ENCODE data around the gene TMEM176A.
"Not testable (repeated sequence)": the region's sequence is repeated elsewhere in the genome, so short reads cannot be mapped to it uniquely, and the experiment has no call there.

TMEM176A gene

GRCh38 chr7:150799741-150800580, 608 bp upstream of the TMEM176A start, which contains the start of gene TMEM176B:
TSS of gene TMEM176B (minus strand) at chr7:150800364. CDS start at chr7:150796569, 3,795 bp downstream.
- Mint-ChIP-seq H3K36me3 (ENCODE audit: low read depth) (no peaks in the 10 kb centered on the region), H3K27ac (no peak within 1 kb of the TSS), H3K4me3 (peak within 1 kb of the TSS; percentile 55), H3K4me1 (ENCODE audit: low read depth) (peaks cover 6% of the 10 kb centered on the region), H3K9me3 (no peaks in the 10 kb centered on the region), H3K27me3 (peaks cover 78% of the 10 kb centered on the region)
- DNase-seq: no peak

- Mint-ChIP-seq H3K4me1 (ENCODE audit: low read depth) (peaks cover 6% of the 10 kb centered on the region), H3K4me3 (peak overlapping the region; percentile 55), H3K36me3 (ENCODE audit: low read depth) (no peaks in the 10 kb centered on the region), H3K9me3 (peaks cover 8% of the 10 kb centered on the region), H3K27ac (no peak overlapping the region), H3K27me3 (peaks cover 80% of the 10 kb centered on the region)
- DNase-seq: no peak
These were observed 825 bp downstream of the TMEM176A start for GRCh38 chr7:150801242-150801945.

DNA sequence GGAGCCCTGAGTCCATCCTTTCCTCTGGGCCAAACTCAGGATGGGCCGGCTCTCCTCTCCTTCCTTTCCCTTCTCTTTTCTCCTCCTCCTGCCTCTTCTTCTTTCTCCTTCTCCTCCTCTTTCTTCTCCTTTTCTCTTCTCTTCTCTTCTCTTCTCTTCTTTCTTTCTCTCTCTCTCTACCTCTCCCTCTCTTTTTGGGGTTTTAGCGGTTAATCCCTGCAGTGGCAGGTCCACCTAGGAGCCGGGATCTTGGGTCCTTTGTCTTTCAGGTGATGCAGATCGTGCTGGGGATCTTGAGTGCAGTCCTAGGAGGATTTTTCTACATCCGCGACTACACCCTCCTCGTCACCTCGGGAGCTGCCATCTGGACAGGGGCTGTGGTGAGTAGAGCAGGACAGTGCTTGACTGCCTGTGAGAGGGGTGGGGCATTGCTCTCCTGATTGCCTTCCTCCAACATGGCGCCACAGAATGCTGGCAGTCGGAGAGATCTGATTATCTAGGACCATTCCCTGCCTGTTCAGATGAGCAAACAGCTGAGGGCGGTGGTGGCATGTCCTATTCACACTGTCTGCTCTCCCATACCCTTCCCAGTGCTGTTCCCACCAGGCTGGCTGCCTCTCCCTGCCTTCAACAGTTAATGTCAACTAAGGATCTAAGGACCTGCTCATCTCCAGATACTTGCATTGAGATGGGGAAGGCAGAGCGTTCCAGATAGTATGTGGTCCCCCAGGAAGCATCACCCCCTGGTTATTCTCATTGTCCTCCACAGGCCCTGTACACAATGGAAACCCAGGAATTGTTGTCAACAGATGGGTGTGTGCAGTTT, 1.6 kb downstream of the TMEM176A start:
- Mint-ChIP-seq H3K4me3 (no peak overlapping the region), H3K27ac (no peak overlapping the region), H3K27me3 (peaks cover 83% of the 10 kb centered on the region), H3K36me3 (ENCODE audit: low read depth) (no peaks in the 10 kb centered on the region), H3K9me3 (peaks cover 14% of the 10 kb centered on the region), H3K4me1 (ENCODE audit: low read depth) (peaks cover 6% of the 10 kb centered on the region)
- DNase-seq: no peak

- Mint-ChIP-seq H3K4me1 (ENCODE audit: low read depth) (peaks cover 6% of the 10 kb centered on the region), H3K36me3 (ENCODE audit: low read depth) (no peaks in the 10 kb centered on the region), H3K27ac (no peak overlapping the region), H3K4me3 (no peak overlapping the region), H3K9me3 (peaks cover 14% of the 10 kb centered on the region), H3K27me3 (peaks cover 85% of the 10 kb centered on the region)
- no peak for DNase-seq
These were observed 2.7 kb downstream of the TMEM176A start for GRCh38 chr7:150803161-150803860.

DNA sequence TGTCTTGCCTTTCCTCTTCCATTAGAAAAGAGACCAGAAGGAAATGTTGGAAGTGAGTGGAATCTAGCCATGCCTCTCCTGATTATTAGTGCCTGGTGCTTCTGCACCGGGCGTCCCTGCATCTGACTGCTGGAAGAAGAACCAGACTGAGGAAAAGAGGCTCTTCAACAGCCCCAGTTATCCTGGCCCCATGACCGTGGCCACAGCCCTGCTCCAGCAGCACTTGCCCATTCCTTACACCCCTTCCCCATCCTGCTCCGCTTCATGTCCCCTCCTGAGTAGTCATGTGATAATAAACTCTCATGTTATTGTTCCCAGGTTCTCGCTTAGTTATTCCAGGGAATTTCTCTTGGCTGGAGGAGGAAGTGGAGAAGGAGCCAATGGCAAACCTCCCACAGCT, 4.2 kb downstream of the TMEM176A start:
- no peak overlapping the region for H3K4me3 Mint-ChIP-seq

DNA sequence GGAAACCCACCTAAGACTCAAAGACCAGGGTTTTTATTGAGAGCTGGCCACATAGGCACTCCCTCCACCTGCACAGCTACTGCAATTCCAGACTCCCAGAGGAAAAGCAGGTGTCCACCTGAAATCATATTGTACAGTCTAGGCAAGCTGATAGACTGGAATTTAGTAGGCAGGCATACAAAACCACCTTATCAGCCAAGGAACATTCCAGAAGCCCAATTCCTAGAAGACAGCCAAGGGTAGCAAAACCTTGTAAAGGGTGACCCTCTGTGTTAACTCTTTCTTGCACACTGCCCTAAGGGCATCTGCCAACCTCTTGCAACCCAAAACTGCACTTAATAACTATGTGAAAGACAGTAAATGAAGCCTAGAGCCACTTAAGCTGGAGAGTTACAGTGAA, 5.3 kb downstream of the TMEM176A start:
- H3K4me3 Mint-ChIP-seq: no peak overlapping the region
- H3K27ac Mint-ChIP-seq: no peak overlapping the region
- no peaks in the 10 kb centered on the region for H3K36me3 Mint-ChIP-seq (ENCODE audit: low read depth)
- H3K27me3 Mint-ChIP-seq: peaks cover 84% of the 10 kb centered on the region
- H3K9me3 Mint-ChIP-seq: peaks cover 14% of the 10 kb centered on the region
- peaks cover 4% of the 10 kb centered on the region for H3K4me1 Mint-ChIP-seq (ENCODE audit: low read depth)
- DNase-seq: no peak

More for the DNA sequence above, 4.2 kb downstream of the TMEM176A start:
- peaks cover 4% of the 10 kb centered on the region for H3K4me1 Mint-ChIP-seq (ENCODE audit: low read depth)
- no peak overlapping the region for H3K27ac Mint-ChIP-seq
- no peak for DNase-seq
- H3K36me3 Mint-ChIP-seq (ENCODE audit: low read depth): no peaks in the 10 kb centered on the region
- peaks cover 14% of the 10 kb centered on the region for H3K9me3 Mint-ChIP-seq
- H3K27me3 Mint-ChIP-seq: peaks cover 80% of the 10 kb centered on the region

DNA sequence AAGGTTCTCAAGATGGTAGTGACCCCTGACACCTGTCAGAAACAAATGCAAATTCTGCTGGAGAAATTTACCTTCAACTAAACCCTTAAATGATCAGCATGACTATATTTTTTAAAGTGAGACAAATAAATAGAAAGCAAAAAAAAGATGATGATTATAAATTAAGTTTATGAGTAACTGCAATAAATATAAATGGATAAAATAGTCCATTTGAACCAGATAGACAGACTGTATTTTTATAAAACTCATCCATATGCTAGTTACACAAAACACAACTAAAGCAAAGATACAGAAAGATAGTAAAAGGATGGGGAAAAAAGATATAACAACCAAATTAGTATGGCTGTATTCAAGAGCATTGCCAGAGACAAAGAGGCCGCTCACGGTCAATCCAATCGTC, 5.9 kb downstream of the TMEM176A start:
- Mint-ChIP-seq H3K36me3 (ENCODE audit: low read depth) (no peaks in the 10 kb centered on the region), H3K4me1 (ENCODE audit: low read depth) (no peaks in the 10 kb centered on the region), H3K9me3 (peaks cover 14% of the 10 kb centered on the region), H3K27ac (no peak overlapping the region), H3K4me3 (no peak overlapping the region), H3K27me3 (peaks cover 82% of the 10 kb centered on the region)
- no peak for DNase-seq

- no peak for DNase-seq
- Mint-ChIP-seq H3K4me3 (no peak overlapping the region), H3K36me3 (ENCODE audit: low read depth) (no peaks in the 10 kb centered on the region), H3K4me1 (ENCODE audit: low read depth) (no peaks in the 10 kb centered on the region), H3K9me3 (peaks cover 14% of the 10 kb centered on the region), H3K27ac (no peak overlapping the region), H3K27me3 (peaks cover 83% of the 10 kb centered on the region)
These were observed 6.3 kb downstream of the TMEM176A start for GRCh38 chr7:150806863-150807262.

DNA sequence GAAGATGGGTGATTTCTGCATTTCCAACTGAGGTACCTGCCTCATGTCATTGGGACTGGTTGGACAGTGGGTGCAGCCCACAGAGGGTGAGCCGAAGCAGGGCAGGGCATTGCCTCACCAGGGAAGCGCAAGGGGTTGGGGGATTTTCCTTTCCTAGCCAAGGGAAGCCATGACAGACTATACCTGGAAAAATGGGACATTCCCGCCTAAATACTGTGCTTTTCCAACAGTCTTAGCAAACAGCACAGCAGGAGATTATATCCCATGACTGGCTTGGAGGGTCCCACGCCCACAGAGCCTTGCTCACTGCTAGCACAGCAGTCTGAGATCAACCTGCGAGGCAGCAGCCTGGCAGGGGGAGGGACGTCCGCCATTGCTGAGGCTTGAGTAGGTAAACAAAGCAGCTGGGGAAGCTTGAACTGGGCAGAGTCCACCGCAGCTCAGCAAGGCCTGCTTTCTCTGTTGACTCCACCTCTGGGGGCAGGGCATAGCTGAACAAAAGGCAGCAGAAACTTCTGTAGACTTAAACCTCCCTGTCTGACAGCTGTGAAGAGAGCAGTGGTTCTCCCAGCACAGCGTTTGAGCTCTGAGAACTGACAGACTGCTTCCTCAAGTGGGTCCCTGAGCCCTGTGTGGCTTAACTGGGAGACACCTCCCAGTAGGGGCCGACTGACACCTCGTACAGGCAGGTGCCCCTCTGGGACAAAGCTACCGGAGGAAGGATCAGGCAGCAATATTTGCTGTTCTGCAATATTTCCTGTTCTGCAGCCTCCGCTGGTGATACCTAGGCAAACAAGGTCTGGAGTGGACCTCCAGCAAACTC, 7.3 kb downstream of the TMEM176A start:
- peaks cover 14% of the 10 kb centered on the region for H3K9me3 Mint-ChIP-seq
- not testable (repeated sequence) for DNase-seq; H3K27ac Mint-ChIP-seq; H3K36me3 Mint-ChIP-seq (ENCODE audit: low read depth); H3K4me1 Mint-ChIP-seq (ENCODE audit: low read depth); H3K4me3 Mint-ChIP-seq
- H3K27me3 Mint-ChIP-seq: peaks cover 78% of the 10 kb centered on the region

DNA sequence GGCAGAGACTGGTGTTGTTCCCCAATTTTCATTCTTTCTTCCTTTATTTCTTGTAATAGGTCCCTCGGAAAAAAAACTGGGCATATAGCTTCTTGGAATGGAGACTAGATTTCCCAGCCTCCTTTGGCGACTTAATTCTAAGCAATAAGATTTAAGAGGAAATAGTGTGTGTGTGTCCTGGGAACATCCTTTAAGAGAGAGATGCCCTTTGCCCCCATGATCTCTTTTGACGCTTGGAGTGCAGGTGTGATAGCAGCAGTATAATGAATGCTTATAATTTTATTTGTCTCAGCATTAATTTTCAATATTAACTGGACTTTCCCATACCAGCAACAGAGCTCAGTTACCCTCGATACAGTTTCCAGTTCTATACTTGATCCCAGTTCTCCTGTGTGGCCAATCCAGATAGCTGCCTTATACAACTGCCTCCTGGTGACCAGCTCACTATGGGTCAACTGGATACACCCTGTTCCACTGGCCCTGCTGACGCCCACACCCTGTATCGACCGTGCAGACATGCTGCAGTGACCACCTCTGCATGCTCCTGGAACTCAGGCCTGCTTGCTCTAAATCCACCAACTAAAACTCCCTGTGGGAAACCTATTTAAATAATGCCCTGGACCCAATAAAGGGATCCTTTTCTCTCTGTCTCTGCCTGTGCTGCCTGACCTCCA, 13.9 kb downstream of the TMEM176A start:
- no peak overlapping the region for H3K4me3 Mint-ChIP-seq
- peaks cover 4% of the 10 kb centered on the region for H3K36me3 Mint-ChIP-seq (ENCODE audit: low read depth)
- no peak for DNase-seq
- peaks cover 64% of the 10 kb centered on the region for H3K27me3 Mint-ChIP-seq
- peaks cover 8% of the 10 kb centered on the region for H3K9me3 Mint-ChIP-seq
- H3K27ac Mint-ChIP-seq: no peak overlapping the region
- no peaks in the 10 kb centered on the region for H3K4me1 Mint-ChIP-seq (ENCODE audit: low read depth)

- Mint-ChIP-seq H3K4me3 (no peak overlapping the region), H3K27ac (no peak overlapping the region), H3K9me3 (peaks cover 17% of the 10 kb centered on the region), H3K27me3 (peaks cover 40% of the 10 kb centered on the region), H3K4me1 (ENCODE audit: low read depth) (peaks cover 2% of the 10 kb centered on the region), H3K36me3 (ENCODE audit: low read depth) (peaks cover 4% of the 10 kb centered on the region)
- no peak for DNase-seq
These were observed 18.4 kb downstream of the TMEM176A start for GRCh38 chr7:150818971-150819370.

DNA sequence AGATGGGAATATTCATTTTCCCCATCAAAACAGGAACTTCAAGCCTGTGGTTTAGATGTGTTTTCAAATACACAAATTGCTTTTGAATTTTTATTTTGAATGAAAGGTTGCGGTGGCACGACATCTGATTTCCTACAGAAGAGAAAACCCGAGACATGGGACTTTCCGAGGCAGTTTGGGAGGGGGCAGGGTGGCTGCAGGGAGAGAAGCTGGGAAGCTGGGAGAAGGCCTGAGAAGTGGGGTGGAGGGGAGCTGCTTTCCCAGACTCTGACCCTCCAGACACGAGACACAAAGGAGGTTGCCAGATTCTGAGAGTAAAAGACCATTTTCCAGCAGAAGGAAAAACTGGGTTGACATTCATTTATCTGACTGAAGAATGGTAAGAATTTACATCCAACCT, 19.6 kb downstream of the TMEM176A start:
- H3K27me3 Mint-ChIP-seq: peaks cover 33% of the 10 kb centered on the region
- no peak for DNase-seq
- no peak overlapping the region for H3K4me3 Mint-ChIP-seq
- H3K9me3 Mint-ChIP-seq: peaks cover 14% of the 10 kb centered on the region
- H3K27ac Mint-ChIP-seq: no peak overlapping the region
- peaks cover 2% of the 10 kb centered on the region for H3K4me1 Mint-ChIP-seq (ENCODE audit: low read depth)
- H3K36me3 Mint-ChIP-seq (ENCODE audit: low read depth): peaks cover 4% of the 10 kb centered on the region
